ENCODE data around the gene PCDH9.

The PCDH9 gene

GRCh38 chr13:66359910-66360552 lies 870.1 kb downstream of the PCDH9 start:
- DNase-seq (ENCODE audit: insufficient read length) (no peak), FAIRE-seq (no peak)
- TF ChIP-seq POLR2A (IDR thresholded peaks at IDR 0.05; ENCODE audit: low read depth, low read length): no peak
- no peak for TF ChIP-seq POLR2AphosphoS5 (IDR thresholded peaks at IDR 0.05; ENCODE audit: low read depth, low read length)
- TF ChIP-seq TAF1 (IDR thresholded peaks at IDR 0.05; ENCODE audit: borderline replicate concordance, low read depth, low read length): no peak

GRCh38 chr13:66359393-66359792 lies 870.7 kb downstream of the PCDH9 start:
- FAIRE-seq: no peak
- no peak for DNase-seq (ENCODE audit: insufficient read length)
- TF ChIP-seq TAF1 (IDR thresholded peaks at IDR 0.05; ENCODE audit: borderline replicate concordance, low read depth, low read length): no peak
- TF ChIP-seq POLR2AphosphoS5 (IDR thresholded peaks at IDR 0.05; ENCODE audit: low read depth, low read length): no peak
- no peak for TF ChIP-seq POLR2A (IDR thresholded peaks at IDR 0.05; ENCODE audit: low read depth, low read length)

GRCh38 chr13:66358564-66358963 lies 871.6 kb downstream of the PCDH9 start:
- FAIRE-seq (no peak), DNase-seq (ENCODE audit: insufficient read length) (no peak)
- TF ChIP-seq POLR2AphosphoS5 (IDR thresholded peaks at IDR 0.05; ENCODE audit: low read depth, low read length): no peak
- no peak for TF ChIP-seq TAF1 (IDR thresholded peaks at IDR 0.05; ENCODE audit: borderline replicate concordance, low read depth, low read length)
- TF ChIP-seq POLR2A (IDR thresholded peaks at IDR 0.05; ENCODE audit: low read depth, low read length): no peak

- DNase-seq (ENCODE audit: insufficient read length): no peak
- no peak for FAIRE-seq
- no peak for TF ChIP-seq POLR2A (IDR thresholded peaks at IDR 0.05; ENCODE audit: low read depth, low read length)
- no peak for TF ChIP-seq TAF1 (IDR thresholded peaks at IDR 0.05; ENCODE audit: borderline replicate concordance, low read depth, low read length)
Observed at GRCh38 chr13:66357463-66357862, 872.7 kb downstream of the PCDH9 start.

GRCh38 chr13:66354879-66355751 lies 875.0 kb downstream of the PCDH9 start:
- DNase-seq (ENCODE audit: insufficient read length): no peak
- no peak for TF ChIP-seq POLR2A (IDR thresholded peaks at IDR 0.05; ENCODE audit: low read depth, low read length)
- no peak for TF ChIP-seq TAF1 (IDR thresholded peaks at IDR 0.05; ENCODE audit: borderline replicate concordance, low read depth, low read length)
- TF ChIP-seq POLR2AphosphoS5 (IDR thresholded peaks at IDR 0.05; ENCODE audit: low read depth, low read length): no peak
- FAIRE-seq: no peak

- DNase-seq (ENCODE audit: insufficient read length): no peak
- no peak for FAIRE-seq
- TF ChIP-seq TAF1 (IDR thresholded peaks at IDR 0.05; ENCODE audit: borderline replicate concordance, low read depth, low read length) (no peak), POLR2AphosphoS5 (IDR thresholded peaks at IDR 0.05; ENCODE audit: low read depth, low read length) (no peak), POLR2A (IDR thresholded peaks at IDR 0.05; ENCODE audit: low read depth, low read length) (no peak)
Observed at GRCh38 chr13:66353664-66354063, 876.5 kb downstream of the PCDH9 start.

GRCh38 chr13:66349966-66350365 lies 880.2 kb downstream of the PCDH9 start:
- no peak for DNase-seq (ENCODE audit: insufficient read length)
- FAIRE-seq: no peak
- no peak for TF ChIP-seq TAF1 (IDR thresholded peaks at IDR 0.05; ENCODE audit: borderline replicate concordance, low read depth, low read length)
- TF ChIP-seq POLR2A (IDR thresholded peaks at IDR 0.05; ENCODE audit: low read depth, low read length): no peak
- no peak for TF ChIP-seq POLR2AphosphoS5 (IDR thresholded peaks at IDR 0.05; ENCODE audit: low read depth, low read length)

GRCh38 chr13:66348745-66349690 lies 881.1 kb downstream of the PCDH9 start:
- no peak for DNase-seq (ENCODE audit: insufficient read length)
- FAIRE-seq: no peak
- TF ChIP-seq TAF1 (IDR thresholded peaks at IDR 0.05; ENCODE audit: borderline replicate concordance, low read depth, low read length): no peak
- TF ChIP-seq POLR2A (IDR thresholded peaks at IDR 0.05; ENCODE audit: low read depth, low read length): no peak
- no peak for TF ChIP-seq POLR2AphosphoS5 (IDR thresholded peaks at IDR 0.05; ENCODE audit: low read depth, low read length)

- FAIRE-seq (no peak), DNase-seq (ENCODE audit: insufficient read length) (no peak)
- TF ChIP-seq POLR2A (IDR thresholded peaks at IDR 0.05; ENCODE audit: low read depth, low read length) (no peak), TAF1 (IDR thresholded peaks at IDR 0.05; ENCODE audit: borderline replicate concordance, low read depth, low read length) (no peak), POLR2AphosphoS5 (IDR thresholded peaks at IDR 0.05; ENCODE audit: low read depth, low read length) (no peak)
Observed at GRCh38 chr13:66347486-66348117, 882.5 kb downstream of the PCDH9 start.

GRCh38 chr13:66345971-66346370 lies 884.2 kb downstream of the PCDH9 start:
- TF ChIP-seq TAF1 (IDR thresholded peaks at IDR 0.05; ENCODE audit: borderline replicate concordance, low read depth, low read length): no peak
- no peak for TF ChIP-seq POLR2AphosphoS5 (IDR thresholded peaks at IDR 0.05; ENCODE audit: low read depth, low read length)
- no peak for TF ChIP-seq POLR2A (IDR thresholded peaks at IDR 0.05; ENCODE audit: low read depth, low read length)
- FAIRE-seq: no peak
- no peak for DNase-seq (ENCODE audit: insufficient read length)

- TF ChIP-seq POLR2A (IDR thresholded peaks at IDR 0.05; ENCODE audit: low read depth, low read length) (no peak), POLR2AphosphoS5 (IDR thresholded peaks at IDR 0.05; ENCODE audit: low read depth, low read length) (no peak), TAF1 (IDR thresholded peaks at IDR 0.05; ENCODE audit: borderline replicate concordance, low read depth, low read length) (no peak)
- FAIRE-seq (no peak), DNase-seq (ENCODE audit: insufficient read length) (no peak)
Observed at GRCh38 chr13:66345518-66345810, 884.7 kb downstream of the PCDH9 start.
